ENCODE measurements around the gene CHP1.
"Not testable (repeated sequence)": the region's sequence is repeated elsewhere in the genome, so short reads cannot be mapped to it uniquely, and the experiment has no call there.

Gene CHP1

DNA sequence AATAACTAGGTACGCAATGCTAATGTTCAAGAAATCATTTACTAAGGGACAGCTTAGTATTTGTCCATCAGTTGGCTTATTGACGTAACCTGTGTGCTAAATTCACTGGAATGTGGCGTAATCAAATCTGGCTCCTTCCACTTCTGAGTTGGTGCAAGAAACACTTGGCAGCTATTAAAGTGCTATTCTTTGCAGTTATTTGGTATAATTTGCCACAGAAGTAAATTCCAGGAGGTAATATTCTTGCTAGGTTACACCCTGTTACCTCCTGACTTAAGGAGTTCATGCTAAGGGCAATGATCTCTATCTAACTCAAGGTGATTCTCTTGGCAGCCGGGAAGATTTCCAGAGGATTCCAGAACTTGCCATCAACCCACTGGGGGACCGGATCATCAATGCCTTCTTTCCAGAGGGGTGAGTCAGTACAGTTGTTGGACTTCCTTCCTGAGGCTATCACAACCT, 25.5 kb downstream of the CHP1 start:
- DNase-seq (ENCODE audit: low read depth), result no peak

DNA sequence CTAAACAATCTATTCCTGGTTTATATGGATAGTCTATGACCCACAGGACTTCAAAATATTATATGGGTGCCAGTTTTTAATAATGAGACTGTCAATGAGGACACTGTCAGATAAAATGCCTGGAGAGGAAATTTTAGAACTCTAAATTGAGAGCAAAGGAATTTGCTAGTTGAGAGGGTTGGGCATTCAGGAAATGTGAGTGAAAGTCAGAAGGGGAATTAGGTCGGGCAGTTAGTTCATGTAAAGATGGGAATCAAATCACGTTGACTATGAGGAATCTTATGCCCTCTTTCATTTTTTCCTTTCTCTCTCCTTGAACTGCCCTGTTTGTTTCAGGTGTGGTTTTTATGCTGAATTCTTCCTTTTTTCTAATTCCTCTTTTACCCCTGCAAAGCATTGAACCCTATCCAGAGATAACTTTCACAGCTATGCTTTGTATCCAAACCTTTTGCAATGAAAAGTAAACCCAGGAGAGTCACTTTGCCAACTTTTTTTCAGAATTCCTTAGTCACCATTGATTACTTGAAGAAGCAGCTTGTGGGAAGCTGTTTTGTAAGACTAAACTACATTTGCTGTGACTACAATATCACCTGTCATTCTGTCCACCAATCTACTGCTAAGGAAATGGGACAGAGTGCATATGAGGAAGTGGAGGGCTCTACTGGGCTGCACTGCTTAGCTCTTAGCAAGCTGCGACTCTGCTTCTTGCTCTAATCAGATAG, 27.8 kb downstream of the CHP1 start:
- DNase-seq (ENCODE audit: low read depth), result no peak

DNA sequence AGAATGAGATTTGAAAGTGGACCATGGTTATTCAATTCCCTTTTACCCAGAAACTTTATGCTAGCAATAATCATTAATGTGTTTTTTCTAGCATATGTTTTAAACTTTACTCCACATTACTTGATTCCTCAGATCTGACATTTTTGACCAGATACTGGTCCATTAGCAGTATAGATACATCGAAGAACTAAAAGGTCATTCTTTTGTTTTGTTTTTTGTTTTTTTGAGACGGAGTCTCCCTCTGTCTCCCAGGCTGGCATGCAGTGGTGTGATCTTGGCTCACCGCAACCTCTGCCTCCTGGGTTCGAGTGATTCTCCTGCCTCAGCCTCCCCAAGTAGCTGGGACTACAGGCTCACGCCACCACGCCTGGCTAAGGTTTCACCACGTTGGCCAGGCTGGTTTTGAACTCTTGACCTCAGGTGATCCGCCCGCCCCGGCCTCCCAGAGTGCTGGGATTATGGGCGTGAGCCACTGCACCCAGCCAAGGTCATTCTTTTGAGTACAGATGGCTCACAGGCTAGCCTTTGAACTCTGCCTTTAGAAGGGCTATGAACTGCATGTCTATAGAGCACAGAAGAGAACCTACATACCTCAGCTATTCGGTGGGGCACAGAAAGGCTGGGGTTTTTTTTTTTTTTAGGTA, 28.6 kb downstream of the CHP1 start:
- DNase-seq (ENCODE audit: low read depth), result no peak

DNA sequence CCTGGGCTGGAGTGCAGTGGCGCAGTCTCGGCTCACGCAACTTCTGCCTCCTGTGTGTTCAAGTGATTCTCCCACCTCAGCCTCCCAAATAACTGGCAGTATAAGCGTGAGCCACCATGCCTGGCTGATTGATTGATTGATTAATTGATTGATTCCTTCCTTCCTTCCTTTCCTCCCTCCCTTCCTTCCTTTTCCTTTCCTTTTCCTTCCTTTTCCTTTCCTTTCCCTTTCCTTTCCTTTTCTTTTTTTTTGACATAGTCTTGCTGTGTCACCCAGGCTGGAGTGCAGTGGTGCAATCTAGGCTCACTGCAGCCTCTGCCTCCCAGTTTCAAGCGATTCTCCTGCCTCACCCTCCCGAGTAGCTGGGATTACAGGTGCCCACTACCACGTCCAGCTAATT, 29.9 kb downstream of the CHP1 start:
- DNase-seq (ENCODE audit: low read depth), result not testable (repeated sequence)

DNA sequence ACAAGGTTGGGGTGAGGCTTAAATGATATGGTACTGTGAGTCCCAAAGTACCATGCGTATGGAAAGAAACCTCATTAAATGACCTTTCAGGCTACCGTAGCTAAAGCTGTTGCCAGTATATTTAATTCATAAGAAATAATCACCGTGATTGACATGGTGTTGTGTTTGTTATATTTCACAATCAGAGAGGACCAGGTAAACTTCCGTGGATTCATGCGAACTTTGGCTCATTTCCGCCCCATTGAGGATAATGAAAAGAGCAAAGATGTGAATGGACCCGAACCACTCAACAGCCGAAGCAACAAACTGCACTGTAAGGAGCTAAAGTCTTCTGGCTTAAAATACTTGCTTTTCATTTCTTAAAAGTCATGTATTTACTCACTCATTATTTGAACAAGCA, 31.5 kb downstream of the CHP1 start:
- no peak for DNase-seq (ENCODE audit: low read depth)

DNA sequence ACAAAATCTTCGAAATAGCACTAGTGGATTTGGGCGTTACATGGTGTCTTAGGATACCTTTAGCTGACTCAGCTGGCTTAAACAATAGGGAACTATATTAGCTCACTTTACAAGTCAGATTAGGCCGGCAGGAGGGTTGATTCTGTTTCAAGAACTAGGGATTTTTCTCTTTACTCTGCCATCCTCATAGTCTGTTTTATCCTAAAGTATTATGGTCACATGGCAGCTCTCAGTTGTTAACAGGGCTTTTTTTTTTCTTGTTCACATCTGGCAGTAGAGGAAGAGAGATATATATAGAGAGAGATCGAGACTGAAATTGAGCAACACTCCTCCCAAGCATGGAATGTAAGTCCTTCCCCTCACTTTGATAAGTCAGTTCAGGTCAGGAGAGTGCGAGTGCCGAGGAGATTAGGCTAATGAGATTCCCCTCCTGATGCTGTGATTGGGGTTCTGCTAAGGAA, 32.9 kb downstream of the CHP1 start:
- DNase-seq (ENCODE audit: low read depth), result no peak

DNA sequence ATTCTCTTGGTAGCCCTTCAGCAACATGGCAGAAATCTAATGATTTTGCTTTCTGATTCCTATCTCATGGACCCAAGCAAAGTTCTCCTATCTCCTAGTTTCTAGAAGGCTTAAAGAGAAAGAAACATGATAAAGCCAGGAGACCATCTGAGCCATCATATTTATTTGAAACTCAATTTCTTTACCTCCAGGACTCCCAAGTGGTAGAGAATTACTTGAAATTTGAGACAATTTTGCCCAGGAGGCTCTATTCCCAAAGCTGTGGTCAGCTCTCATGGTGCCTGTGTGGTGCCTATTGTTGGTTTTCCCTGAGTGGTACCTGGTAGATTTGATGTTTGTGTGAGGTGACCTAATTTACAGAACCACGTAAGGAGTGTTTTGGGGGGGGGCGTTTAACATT, 38.8 kb downstream of the CHP1 start:
- no peak for DNase-seq (ENCODE audit: low read depth)

DNA sequence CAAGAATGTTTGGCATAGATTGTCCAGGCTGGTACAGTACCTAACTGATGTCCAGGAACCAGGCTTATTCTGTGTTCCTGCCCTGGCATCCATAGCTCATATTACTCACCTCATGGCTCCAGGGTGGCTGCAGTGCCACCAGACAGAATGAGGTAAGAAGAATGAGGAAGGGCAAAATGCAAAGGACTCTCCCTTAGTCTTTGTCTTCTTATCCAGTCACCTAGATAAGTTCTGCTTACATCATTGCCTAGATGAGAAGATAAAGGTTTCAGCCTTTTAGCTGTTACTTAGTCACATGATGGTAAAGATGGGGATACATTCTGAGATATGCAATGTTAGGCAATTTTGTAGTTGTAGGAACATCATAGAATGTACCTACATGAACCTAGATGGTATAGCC, 45.8 kb downstream of the CHP1 start:
- no peak for DNase-seq (ENCODE audit: low read depth)

DNA sequence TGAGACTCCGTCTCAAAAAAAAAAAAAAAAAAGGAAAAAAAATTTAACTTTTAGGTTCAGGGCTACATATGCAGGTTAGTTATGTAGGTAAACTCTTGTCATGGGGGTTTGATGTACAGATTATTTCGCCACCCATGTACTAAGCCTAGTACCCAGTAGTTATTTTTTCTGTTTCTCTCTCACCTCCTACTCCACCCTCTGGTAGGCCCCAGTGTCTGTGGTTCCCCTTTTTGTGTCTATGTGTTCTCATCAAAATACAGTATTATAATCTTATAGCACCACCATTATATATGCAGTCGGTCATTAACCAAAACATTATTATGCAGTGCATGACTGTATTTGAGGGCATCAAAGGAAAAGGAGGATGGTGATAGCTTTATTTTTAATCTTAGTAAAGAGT, 47.3 kb downstream of the CHP1 start:
- no peak for DNase-seq (ENCODE audit: low read depth)

DNA sequence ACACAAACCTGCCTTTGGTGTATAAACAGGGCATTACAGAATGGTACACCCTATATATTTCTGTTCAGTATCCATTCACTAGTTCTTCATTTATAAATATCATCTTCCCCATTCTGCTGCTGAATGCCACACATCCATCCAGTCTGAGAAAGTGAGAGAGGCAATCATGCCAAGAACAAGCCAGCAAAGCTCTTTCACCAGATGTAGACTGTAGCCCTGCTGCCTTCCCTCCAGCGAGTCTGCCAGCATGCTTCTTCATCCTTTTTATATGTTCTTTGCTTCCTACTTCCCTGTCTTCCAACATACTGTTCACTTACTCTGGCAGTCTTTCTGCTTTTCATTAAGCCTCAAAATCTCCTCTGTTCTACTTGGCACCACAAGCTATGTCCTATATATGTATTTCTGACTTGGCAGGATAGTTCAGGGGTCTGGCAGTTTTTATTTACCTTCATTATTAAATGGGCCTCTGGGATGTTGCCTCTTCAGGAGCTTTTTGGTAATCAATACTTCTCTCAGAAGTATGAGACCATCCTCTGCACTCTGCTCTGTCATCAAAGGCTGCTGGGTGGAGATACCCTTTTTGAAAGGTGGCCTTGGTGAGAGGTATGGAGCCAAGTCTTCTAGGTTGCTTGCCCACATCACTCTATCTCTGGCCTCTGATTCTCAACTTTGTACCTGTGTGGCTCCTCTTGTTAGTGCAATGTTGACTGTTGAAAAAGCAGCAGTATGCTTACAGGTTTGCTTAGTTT, 48.6 kb downstream of the CHP1 start:
- no peak for DNase-seq (ENCODE audit: low read depth)

DNA sequence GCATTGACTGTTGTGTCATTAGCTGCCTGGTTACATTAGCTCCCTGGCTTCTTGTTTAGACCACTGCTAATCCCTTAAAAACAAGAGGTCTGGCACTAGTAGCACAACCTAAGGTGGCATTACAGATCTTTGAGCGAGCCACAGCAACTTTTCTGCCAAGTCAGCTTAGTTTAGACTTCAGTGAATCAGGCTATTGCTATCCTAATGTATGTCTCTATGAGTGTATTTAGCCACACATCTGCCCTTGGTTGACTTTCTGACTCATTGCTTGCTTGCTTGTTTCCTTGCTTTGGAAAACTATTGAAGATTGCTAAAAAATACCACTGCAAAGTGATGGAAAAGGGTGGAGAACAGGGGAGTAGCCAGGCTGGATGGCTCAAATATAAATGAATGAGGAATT, 50.2 kb downstream of the CHP1 start:
- DNase-seq (ENCODE audit: low read depth), result no peak

DNA sequence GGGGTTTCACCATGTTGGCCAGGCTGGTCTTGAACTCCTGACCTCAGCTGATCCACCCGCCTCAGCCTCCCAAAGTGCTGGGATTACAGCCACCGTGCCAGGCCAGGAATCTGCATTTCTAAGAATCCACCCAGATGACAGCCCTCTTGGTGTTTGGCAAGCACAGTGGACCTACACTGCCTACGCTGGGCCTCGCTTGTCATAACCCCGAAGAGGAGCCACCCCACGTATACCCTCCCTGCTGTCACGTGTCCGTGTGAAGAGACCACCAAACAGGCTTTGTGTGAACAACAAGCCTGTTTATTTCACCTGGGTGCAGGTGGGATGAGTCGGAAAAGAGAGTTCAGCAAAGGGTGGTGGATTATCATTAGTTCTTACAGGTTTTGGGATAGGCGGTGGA, 51.4 kb downstream of the CHP1 start:
- DNase-seq (ENCODE audit: low read depth), result not testable (repeated sequence)

DNA sequence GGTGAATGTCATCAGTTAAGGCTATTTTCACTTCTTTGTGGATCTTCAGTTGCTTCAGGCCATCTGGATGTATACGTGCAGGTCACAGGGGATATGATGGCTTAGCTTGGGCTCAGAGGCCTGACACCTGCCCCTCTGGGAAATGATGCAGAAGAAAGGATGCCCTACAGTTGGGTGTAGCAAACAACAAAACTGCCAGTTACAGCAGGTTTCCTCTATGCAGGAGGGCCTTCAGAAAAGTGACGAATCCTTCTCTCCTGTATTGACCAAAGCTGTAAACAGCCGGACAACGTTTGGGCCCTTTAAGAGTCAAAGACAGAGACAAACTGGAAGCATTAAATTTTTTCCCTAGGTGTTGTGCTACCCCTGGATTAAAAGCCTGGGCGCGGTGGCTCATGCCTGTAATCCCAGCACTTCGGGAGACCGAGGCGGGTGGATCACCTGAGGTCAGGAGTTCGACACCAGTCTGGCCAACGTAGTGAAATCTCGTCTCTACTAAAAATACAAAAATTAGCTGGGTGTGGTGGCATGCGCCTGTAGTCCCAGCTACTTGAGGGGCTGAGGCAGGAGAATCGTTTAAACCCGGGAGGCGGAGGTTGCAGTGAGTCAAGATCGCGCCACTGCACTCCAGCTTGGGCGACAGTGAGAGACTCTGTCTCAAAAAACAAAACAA, 52.0 kb downstream of the CHP1 start:
- DNase-seq (ENCODE audit: low read depth), result not testable (repeated sequence)

DNA sequence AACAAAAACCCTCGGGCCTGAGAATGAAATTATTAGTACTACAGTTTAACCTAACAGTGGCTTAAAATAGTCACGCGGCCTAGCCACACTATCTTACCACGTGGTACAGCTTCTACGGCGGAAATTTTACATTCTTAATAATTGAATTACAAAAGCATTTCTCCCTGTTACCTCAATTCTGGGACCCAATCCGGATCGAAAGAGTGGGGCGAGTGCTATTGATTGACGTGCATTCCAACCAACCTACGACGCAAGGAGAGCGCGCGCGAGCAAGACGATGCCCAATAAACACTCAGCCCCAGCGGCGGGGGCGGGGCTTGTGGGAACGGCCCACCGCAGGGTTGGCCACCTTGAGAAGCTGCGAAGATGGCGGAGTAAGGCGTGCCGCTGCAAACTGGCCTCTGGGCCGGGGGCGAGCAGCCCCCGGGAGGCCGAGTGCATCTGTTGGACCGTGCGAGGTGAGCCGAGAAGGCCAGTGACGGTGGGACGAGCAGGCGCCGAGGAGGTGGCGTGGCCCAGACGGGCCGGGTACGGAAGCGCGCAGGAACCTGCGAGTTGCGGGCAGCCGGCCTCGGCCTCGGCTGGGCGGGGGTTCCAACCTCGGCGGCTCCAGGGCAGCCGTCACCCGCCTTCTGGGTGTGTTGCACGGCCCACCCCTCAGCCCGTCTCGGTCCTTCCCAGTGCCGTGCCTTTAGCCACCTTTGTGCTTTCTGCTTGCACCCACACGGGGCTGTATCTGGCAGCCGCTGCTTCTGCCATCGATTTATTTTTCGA, 52.8 kb downstream of the CHP1 start:
- peak; percentile 98 for DNase-seq (ENCODE audit: low read depth)

DNA sequence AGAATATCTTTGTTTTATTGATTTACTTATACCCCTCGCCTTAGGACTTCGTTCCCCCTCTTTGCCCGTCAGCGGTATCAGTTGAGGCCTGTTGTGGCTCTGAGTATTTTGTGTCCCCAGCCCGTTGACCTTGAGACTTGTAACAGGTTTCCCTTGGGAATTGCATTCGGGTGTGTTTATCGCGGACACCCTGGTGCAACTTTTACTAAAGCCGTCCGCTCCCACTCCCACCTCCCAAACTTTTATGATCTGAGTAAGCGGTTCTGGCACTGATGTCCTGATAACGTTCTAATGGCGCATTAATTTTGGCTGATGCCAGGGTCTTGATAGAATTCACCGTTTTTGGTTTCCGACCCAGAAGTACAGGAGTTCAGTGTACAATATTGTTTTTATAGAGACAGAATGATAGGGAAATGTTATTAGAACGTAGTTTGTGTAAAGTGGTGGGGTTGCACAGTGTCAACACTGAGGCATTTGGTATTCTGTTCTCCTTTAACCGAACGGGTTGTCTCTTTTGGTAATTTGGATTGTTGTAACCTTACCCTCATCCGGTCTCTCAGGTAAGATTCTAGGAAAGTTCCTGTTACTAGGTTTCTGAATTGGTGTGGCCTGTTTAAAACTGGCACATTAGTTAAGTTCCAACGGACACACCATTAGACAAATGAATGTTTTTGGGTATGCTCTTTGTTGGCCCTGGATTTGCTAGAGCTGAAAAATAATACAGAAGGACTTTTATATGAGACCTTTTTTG, 53.5 kb downstream of the CHP1 start:
- DNase-seq (ENCODE audit: low read depth), result no peak

DNA sequence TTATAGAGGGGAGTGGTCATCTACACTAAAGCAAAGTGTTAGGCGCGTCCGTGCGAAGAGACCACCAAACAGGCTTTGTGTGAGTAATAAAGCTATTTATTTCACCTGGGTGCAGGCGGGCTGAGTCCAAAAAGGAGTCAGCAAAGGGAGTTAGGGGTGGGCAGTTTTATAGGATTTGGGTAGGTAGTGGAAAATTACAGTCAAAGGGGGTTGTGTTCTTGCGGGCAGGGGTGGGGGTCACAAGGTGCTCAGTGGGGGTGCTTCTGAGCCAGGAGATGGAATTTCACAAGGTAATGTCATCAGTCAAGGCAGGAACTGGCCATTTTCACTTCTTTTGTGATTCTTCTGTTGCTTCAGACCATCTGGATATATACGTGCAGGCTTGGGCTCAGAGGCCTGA, 54.2 kb downstream of the CHP1 start:
- no peak for DNase-seq (ENCODE audit: low read depth)

DNA sequence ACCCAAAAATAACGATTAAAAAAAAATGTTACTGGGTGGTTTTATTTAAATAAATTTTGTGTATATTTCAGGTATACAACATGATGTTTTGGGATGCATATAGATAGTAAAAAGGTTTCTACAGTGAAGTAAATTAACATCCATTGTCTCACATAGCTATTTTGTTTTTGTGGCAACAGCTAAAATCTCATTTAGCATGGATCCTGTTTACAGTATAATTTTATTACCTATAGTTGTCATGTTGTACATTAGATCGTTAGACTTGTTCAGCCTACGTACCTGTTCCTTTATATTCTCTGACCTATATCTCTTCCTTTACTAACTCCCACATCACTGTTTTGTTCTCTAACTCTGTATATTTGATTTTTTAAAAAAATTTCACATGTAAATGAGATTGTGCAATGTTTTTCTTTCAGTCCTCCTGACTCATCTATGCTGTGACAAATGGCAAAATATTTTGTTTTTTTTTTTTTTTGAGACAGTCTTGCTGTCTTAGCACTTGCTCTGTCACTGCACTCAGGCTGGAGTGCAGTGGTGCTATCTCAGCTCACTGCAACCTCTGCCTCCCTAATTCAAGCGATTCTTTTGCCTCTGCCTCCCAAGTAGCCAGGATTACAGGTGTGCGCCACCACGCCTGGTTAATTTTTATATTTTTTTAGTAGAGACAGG, 55.7 kb downstream of the CHP1 start:
- no peak for DNase-seq (ENCODE audit: low read depth)

DNA sequence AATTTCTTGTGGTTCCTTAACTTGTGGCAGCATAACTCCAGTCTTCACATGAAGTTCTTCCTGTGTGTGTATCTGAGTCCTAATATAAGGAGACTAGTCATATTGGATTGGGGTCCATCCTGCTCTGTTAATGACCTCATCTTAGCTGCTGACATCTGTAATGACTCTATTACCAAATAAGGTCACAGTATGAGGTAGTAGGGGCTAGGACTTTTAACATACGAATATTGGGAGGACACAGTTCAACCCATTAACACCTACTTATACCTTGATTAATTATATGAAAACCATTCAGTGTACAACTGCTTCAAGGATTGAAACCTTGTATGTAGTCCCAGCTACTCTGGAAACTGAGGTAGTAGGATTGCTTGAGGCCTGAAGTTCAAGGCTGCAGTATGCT, 57.4 kb downstream of the CHP1 start:
- DNase-seq (ENCODE audit: low read depth), result no peak

DNA sequence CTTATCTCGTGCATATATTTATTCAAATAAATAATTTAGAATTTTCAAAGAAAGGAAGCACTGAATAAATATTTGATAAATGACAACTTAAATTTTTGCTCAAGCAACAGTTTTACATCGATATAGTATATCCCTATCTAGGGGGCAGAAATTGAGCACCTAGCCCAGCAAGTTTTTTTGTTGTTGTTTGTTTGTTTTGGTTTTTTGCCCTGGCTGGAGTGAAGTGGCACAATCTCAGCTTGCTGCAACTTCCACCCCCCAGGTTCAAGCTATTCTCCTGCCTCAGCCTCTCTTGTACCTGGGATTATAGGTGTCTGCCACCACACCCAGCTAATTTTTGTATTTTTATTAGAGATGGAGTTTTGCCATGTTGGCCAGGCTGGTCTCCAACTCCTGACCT, 58.9 kb downstream of the CHP1 start:
- DNase-seq (ENCODE audit: low read depth), result no peak

DNA sequence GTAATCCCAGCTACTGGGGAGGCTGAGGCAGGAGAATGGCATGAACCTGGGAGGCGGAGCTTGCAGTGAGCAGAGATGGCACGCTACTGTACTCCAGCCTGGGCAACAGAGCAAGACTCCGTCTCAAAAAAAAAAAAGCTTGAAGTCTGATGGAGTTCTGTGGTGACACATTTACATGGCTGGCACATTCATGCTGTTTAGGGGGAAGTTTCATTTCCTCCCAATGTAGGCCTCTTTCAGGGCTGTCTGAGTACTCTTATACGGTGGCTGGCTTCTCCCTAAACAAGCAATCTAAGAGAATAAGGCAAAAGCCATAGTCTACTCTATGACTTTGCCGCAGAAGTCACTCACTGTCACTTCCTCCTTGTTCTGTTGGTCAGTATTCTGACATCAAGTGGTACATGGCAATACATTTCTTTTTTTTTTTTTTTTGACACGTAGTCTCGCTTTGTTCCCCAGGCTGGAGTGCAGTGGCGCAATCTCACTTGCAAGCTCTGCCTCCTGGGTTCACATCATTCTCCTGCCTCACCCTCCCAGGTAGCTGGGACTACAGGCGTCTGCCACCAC, 60.1 kb downstream of the CHP1 start:
- no peak for DNase-seq (ENCODE audit: low read depth)
